ENCODE results near the gene BMP7. TPM values are rescaled to one million over a fixed set of nuclear protein-coding genes. Genes with fewer than 3 reads are reported as not detected.

The BMP7 gene
- total and polyA plus RNA-seq, 2 of the 13 experiments (the other 11 are each of a cell fraction or from before 2014, with no cell fraction given), result not detected

- no peak overlapping the region for H3K27ac ChIP-seq (ENCODE audit: extremely low read length, insufficient read depth, low read length)
- H3K4me3 ChIP-seq (replicated peaks in 1 of 3; ENCODE audit: insufficient read depth in 1 of 3, low read depth in 2 of 3, low read length in 3 of 3), result no peak overlapping the region
- FAIRE-seq (no peak), ATAC-seq (no peak), DNase-seq (ENCODE audit: low spot score) (no peak)
- no peak overlapping the region for H3K9ac ChIP-seq (ENCODE audit: insufficient read depth, low read depth, low read length)
- no peaks in the 10 kb centered on the region for H3K9me3 ChIP-seq (ENCODE audit: low read length)
- intact Hi-C loops (cut with micrococcal nuclease; ENCODE audit: unreplicated experiment), result no loop called here
- TF ChIP-seq MXD3 (CRISPR knock-in tag; IDR thresholded peaks at IDR 0.05) (no peak), PRPF4 (IDR thresholded peaks at IDR 0.05; ENCODE audit: low read depth, low read length, poor library complexity, severe bottlenecking) (no peak), ZNF20 (CRISPR knock-in tag; IDR thresholded peaks at IDR 0.05) (no peak), MAFG (CRISPR knock-in tag; IDR thresholded peaks at IDR 0.05) (no peak), KMT2B (CRISPR knock-in tag; IDR thresholded peaks at IDR 0.05) (no peak), TP53 (CRISPR knock-in tag; conservative IDR thresholded peaks at IDR 0.05) (no peak), AHDC1 (CRISPR knock-in tag; IDR thresholded peaks at IDR 0.05; ENCODE audit: borderline replicate concordance) (no peak), YEATS4 (CRISPR knock-in tag; IDR thresholded peaks at IDR 0.05; ENCODE audit: borderline replicate concordance) (no peak)
- H3K79me2 ChIP-seq (ENCODE audit: insufficient read depth, low read length), result no peaks in the 10 kb centered on the region
- H3K36me3 ChIP-seq (replicated peaks in 1 of 2; ENCODE audit: control insufficient read depth in 1 of 2, insufficient read depth in 2 of 2, low read length in 2 of 2), result no peaks in the 10 kb centered on the region
- no peak overlapping the region for H2AFZ ChIP-seq (ENCODE audit: low read length)
- no TSS peak for BruUV-seq (replicated peaks)
- 0 out of 2 replicates have a peak, but pooled peaks cover 2% of the 10 kb centered on the region for H4K20me1 ChIP-seq (ENCODE audit: insufficient read depth, low read length)
- H3K4me1 ChIP-seq (ENCODE audit: insufficient read depth, low read length), result no peaks in the 10 kb centered on the region
- H3K4me2 ChIP-seq (ENCODE audit: low read depth, low read length), result no peak overlapping the region
- in situ Hi-C loops (cut with HindIII; ENCODE audit: extremely low pct_ligation_motif_present, low pct_unique_long_range_greater_than_20kb), result no loop called here
- WGBS (ENCODE audit: low lambda C conversion rate), result 41% methylated on average over 10 of the region's 10 CpGs
- CTCF ChIA-PET (ENCODE audit: low intra/inter-chr PET ratio, low total read pairs), result no interaction called here
- POLR2A ChIA-PET, result no interaction called here
- H3K27me3 ChIP-seq (ENCODE audit: control insufficient read depth in 1 of 2, insufficient read depth in 2 of 2, low read length in 2 of 2), result peaks cover 21 to 69% of the 10 kb centered on the region in 2 experiments
Measured at GRCh38 chr20:57180387-57180786, 86.1 kb downstream of the BMP7 start.
